Uterus (tissue), 2 donors: Measurements from ENCODE around the gene THAP9.

ENCODE experiments used
- CTCF ChIP-seq, 4 experiments: fragments of 200-600 bp in 2 of 4; fragments of 450-650 bp in 2 of 4; sonication (generic) in 2 of 4; IDR thresholded peaks; one replicate each; pipeline ENCODE4 v1.5.1; 2016 to 2019; ENCODE audit warnings: antibody characterized with exemption in 4 of 4, mild to moderate bottlenecking in 2 of 4, moderate library complexity in 1 of 4
- POLR2A ChIP-seq, 2 donors: fragments of 450-650 bp; IDR thresholded peaks; one replicate each; pipeline ENCODE4 v1.6.1; 2016; ENCODE audit warnings: antibody characterized with exemption in 2 of 2, mild to moderate bottlenecking in 1 of 2, moderate library complexity in 1 of 2

- TF ChIP-seq CTCF (IDR thresholded peaks at IDR 0.05), result no peak
- no peak for TF ChIP-seq POLR2A (IDR thresholded peaks at IDR 0.05)
Measured at GRCh38 chr4:82852751-82853285, 47.7 kb upstream of the THAP9 start.
